Suprapubic skin (tissue), 4 donors: ENCODE data around the gene AIG1.

Experiments
- EP300 ChIP-seq: sonication (generic); formaldehyde crosslinking; IDR thresholded peaks from one replicate; pipeline ENCODE4 v1.6.1; 2017; ENCODE audit warnings: antibody characterized with exemption
- POLR2AphosphoS5 ChIP-seq, 3 donors: sonication (generic); formaldehyde crosslinking; IDR thresholded peaks; one replicate each; pipeline ENCODE4 v1.6.1; 2017; ENCODE audit warnings: antibody characterized with exemption in 3 of 3
- TF ChIP-seq, protein P1 (sequence below), 2 donors: fragments of 200-600 bp in 1 of 2; fragments of 450-650 bp in 1 of 2; sonication (generic) in 1 of 2; IDR thresholded peaks; one replicate each; pipeline ENCODE4 v1.5.1; 2016 to 2019; ENCODE audit warnings: antibody characterized with exemption in 2 of 2, mild to moderate bottlenecking in 1 of 2, moderate library complexity in 1 of 2

GRCh38 chr6:143092768-143093167 is 32.1 kb downstream of the AIG1 start:
- TF ChIP-seq, protein P1, sequence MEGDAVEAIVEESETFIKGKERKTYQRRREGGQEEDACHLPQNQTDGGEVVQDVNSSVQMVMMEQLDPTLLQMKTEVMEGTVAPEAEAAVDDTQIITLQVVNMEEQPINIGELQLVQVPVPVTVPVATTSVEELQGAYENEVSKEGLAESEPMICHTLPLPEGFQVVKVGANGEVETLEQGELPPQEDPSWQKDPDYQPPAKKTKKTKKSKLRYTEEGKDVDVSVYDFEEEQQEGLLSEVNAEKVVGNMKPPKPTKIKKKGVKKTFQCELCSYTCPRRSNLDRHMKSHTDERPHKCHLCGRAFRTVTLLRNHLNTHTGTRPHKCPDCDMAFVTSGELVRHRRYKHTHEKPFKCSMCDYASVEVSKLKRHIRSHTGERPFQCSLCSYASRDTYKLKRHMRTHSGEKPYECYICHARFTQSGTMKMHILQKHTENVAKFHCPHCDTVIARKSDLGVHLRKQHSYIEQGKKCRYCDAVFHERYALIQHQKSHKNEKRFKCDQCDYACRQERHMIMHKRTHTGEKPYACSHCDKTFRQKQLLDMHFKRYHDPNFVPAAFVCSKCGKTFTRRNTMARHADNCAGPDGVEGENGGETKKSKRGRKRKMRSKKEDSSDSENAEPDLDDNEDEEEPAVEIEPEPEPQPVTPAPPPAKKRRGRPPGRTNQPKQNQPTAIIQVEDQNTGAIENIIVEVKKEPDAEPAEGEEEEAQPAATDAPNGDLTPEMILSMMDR (IDR thresholded peaks at IDR 0.05) = no peak
- no peak for TF ChIP-seq POLR2AphosphoS5 (IDR thresholded peaks at IDR 0.05)
- TF ChIP-seq EP300 = no peak
